ENCODE data around the gene FGD6. TPM values are rescaled to one million over a fixed set of nuclear protein-coding genes. Genes with fewer than 3 reads are reported as not detected.
"Not testable (repeated sequence)": the region's sequence is repeated elsewhere in the genome, so short reads cannot be mapped to it uniquely, and the experiment has no call there.

The FGD6 gene
- total and polyA plus RNA-seq, 4 experiments from 2014 or later: 0.16 to 0.70 (median 0.69) TPM; not detected in 1

- CTCF ChIA-PET (ENCODE audit: partially characterized antibody): no interaction called here
- POLR2A ChIA-PET (ENCODE audit: partially characterized antibody): no interaction called here
- DNase-seq: no peak
Observed at GRCh38 chr12:95142431-95143151, 74.7 kb downstream of the FGD6 start.

GRCh38 chr12:95141310-95141709, 76.0 kb downstream of the FGD6 start:
- H3K27ac ChIP-seq (ENCODE audit: low read depth, low read length): no peak overlapping the region
- H3K27me3 Mint-ChIP-seq: peaks cover 0 to 1% of the 10 kb centered on the region in 2 donors
- H3K4me3 ChIP-seq (ENCODE audit: low read length in 2 of 2): no peak overlapping the region
- no peaks in the 10 kb centered on the region for H3K27me3 ChIP-seq (ENCODE audit: insufficient read depth, low read length)
- no peaks in the 10 kb centered on the region for H3K36me3 ChIP-seq (ENCODE audit: insufficient read depth, low read length)
- ChIA-PET POLR2A (ENCODE audit: partially characterized antibody) (no interaction called here), CTCF (ENCODE audit: partially characterized antibody) (interaction anchor here (0.5 to 0.8 kb wide), 3 partner anchors 9 to 368 kb away, joined by 3 read pairs; no protein-coding TSS in a partner anchor)
- no peaks in the 10 kb centered on the region for H3K4me1 ChIP-seq (ENCODE audit: insufficient read depth, low read length)
- DNase-seq: no peak
- intact Hi-C loops (cut with micrococcal nuclease): no loop called here
- no peak overlapping the region for H3K4me3 Mint-ChIP-seq
- H3K36me3 Mint-ChIP-seq: no peaks in the 10 kb centered on the region
- no peaks in the 10 kb centered on the region for H3K9me3 ChIP-seq (ENCODE audit: control insufficient read depth in 1 of 2, low read length in 2 of 2)
- no peak overlapping the region for H3K27ac Mint-ChIP-seq
- H3K4me1 Mint-ChIP-seq: no peaks in the 10 kb centered on the region
- no peaks in the 10 kb centered on the region for H3K9me3 Mint-ChIP-seq

More at GRCh38 chr12:95142431-95143151, 74.7 kb downstream of the FGD6 start:
- Mint-ChIP-seq H3K9me3 (no peaks in the 10 kb centered on the region), H3K27me3 (peaks cover 0 to 1% of the 10 kb centered on the region in 2 donors), H3K4me3 (no peak overlapping the region), H3K27ac (no peak overlapping the region), H3K4me1 (no peaks in the 10 kb centered on the region), H3K36me3 (no peaks in the 10 kb centered on the region)
- H3K27ac ChIP-seq (ENCODE audit: low read depth, low read length): no peak overlapping the region
- intact Hi-C loops (cut with micrococcal nuclease): no loop called here
- no peaks in the 10 kb centered on the region for H3K36me3 ChIP-seq (ENCODE audit: insufficient read depth, low read length)
- no peaks in the 10 kb centered on the region for H3K4me1 ChIP-seq (ENCODE audit: insufficient read depth, low read length)
- H3K9me3 ChIP-seq (ENCODE audit: control insufficient read depth in 1 of 2, low read length in 2 of 2): no peaks in the 10 kb centered on the region
- no peak overlapping the region for H3K4me3 ChIP-seq (ENCODE audit: low read length in 2 of 2)
- no peaks in the 10 kb centered on the region for H3K27me3 ChIP-seq (ENCODE audit: insufficient read depth, low read length)

- H3K4me3 Mint-ChIP-seq; DNase-seq; H3K4me1 ChIP-seq (ENCODE audit: insufficient read depth, low read length); H3K36me3 Mint-ChIP-seq; H3K27ac ChIP-seq (ENCODE audit: low read depth, low read length); CTCF ChIA-PET (ENCODE audit: partially characterized antibody); H3K9me3 ChIP-seq (ENCODE audit: control insufficient read depth in 1 of 2, low read length in 2 of 2); H3K27me3 ChIP-seq (ENCODE audit: insufficient read depth, low read length); H3K27me3 Mint-ChIP-seq; H3K4me3 ChIP-seq (ENCODE audit: low read length in 2 of 2); POLR2A ChIA-PET (ENCODE audit: partially characterized antibody); H3K4me1 Mint-ChIP-seq; H3K27ac Mint-ChIP-seq; H3K9me3 Mint-ChIP-seq; H3K36me3 ChIP-seq (ENCODE audit: insufficient read depth, low read length); intact Hi-C loops (cut with micrococcal nuclease): not testable (repeated sequence)
Observed at GRCh38 chr12:95138031-95138430, 79.2 kb downstream of the FGD6 start.

GRCh38 chr12:95136598-95136997, 80.7 kb downstream of the FGD6 start:
- no peak overlapping the region for H3K4me3 ChIP-seq (ENCODE audit: low read length in 2 of 2)
- Mint-ChIP-seq H3K27ac (no peak overlapping the region), H3K4me3 (no peak overlapping the region), H3K36me3 (no peaks in the 10 kb centered on the region), H3K27me3 (peaks cover 0 to 1% of the 10 kb centered on the region in 2 donors), H3K9me3 (no peaks in the 10 kb centered on the region), H3K4me1 (no peaks in the 10 kb centered on the region)
- H3K36me3 ChIP-seq (ENCODE audit: insufficient read depth, low read length): no peaks in the 10 kb centered on the region
- H3K9me3 ChIP-seq (ENCODE audit: control insufficient read depth in 1 of 2, low read length in 2 of 2): no peaks in the 10 kb centered on the region
- POLR2A ChIA-PET (ENCODE audit: partially characterized antibody): no interaction called here
- DNase-seq: no peak
- intact Hi-C loops (cut with micrococcal nuclease): no loop called here
- no peak overlapping the region for H3K27ac ChIP-seq (ENCODE audit: low read depth, low read length)
- CTCF ChIA-PET (ENCODE audit: partially characterized antibody): no interaction called here
- H3K4me1 ChIP-seq (ENCODE audit: insufficient read depth, low read length): no peaks in the 10 kb centered on the region
- no peaks in the 10 kb centered on the region for H3K27me3 ChIP-seq (ENCODE audit: insufficient read depth, low read length)

GRCh38 chr12:95134085-95134484, 83.2 kb downstream of the FGD6 start:
- Mint-ChIP-seq H3K4me1 (no peaks in the 10 kb centered on the region), H3K27me3 (peaks cover 0 to 1% of the 10 kb centered on the region in 2 donors), H3K4me3 (no peak overlapping the region), H3K27ac (no peak overlapping the region), H3K9me3 (no peaks in the 10 kb centered on the region), H3K36me3 (no peaks in the 10 kb centered on the region)
- H3K36me3 ChIP-seq (ENCODE audit: insufficient read depth, low read length): no peaks in the 10 kb centered on the region
- no peaks in the 10 kb centered on the region for H3K27me3 ChIP-seq (ENCODE audit: insufficient read depth, low read length)
- intact Hi-C loops (cut with micrococcal nuclease): no loop called here
- H3K4me1 ChIP-seq (ENCODE audit: insufficient read depth, low read length): no peaks in the 10 kb centered on the region
- ChIA-PET POLR2A (ENCODE audit: partially characterized antibody) (no interaction called here), CTCF (ENCODE audit: partially characterized antibody) (interaction anchor here (0.5 to 1.1 kb wide), 3 partner anchors 17 to 400 kb away, joined by 3 read pairs; no protein-coding TSS in a partner anchor)
- no peak overlapping the region for H3K27ac ChIP-seq (ENCODE audit: low read depth, low read length)
- no peaks in the 10 kb centered on the region for H3K9me3 ChIP-seq (ENCODE audit: control insufficient read depth in 1 of 2, low read length in 2 of 2)
- DNase-seq: no peak
- no peak overlapping the region for H3K4me3 ChIP-seq (ENCODE audit: low read length in 2 of 2)

GRCh38 chr12:95131589-95132340, 85.5 kb downstream of the FGD6 start:
- Mint-ChIP-seq H3K4me3 (no peak overlapping the region), H3K27me3 (no peaks in the 10 kb centered on the region), H3K9me3 (no peaks in the 10 kb centered on the region), H3K27ac (no peak overlapping the region), H3K4me1 (no peaks in the 10 kb centered on the region), H3K36me3 (no peaks in the 10 kb centered on the region)
- no peak overlapping the region for H3K4me3 ChIP-seq (ENCODE audit: low read length in 2 of 2)
- intact Hi-C loops (cut with micrococcal nuclease): no loop called here
- no peaks in the 10 kb centered on the region for H3K4me1 ChIP-seq (ENCODE audit: insufficient read depth, low read length)
- no peak overlapping the region for H3K27ac ChIP-seq (ENCODE audit: low read depth, low read length)
- no peak for DNase-seq
- ChIA-PET CTCF (ENCODE audit: partially characterized antibody) (interaction anchor here (0.9 kb wide), 1 partner anchor 14 kb away, joined by 3 read pairs; no protein-coding TSS in a partner anchor), POLR2A (ENCODE audit: partially characterized antibody) (no interaction called here)
- H3K36me3 ChIP-seq (ENCODE audit: insufficient read depth, low read length): no peaks in the 10 kb centered on the region
- no peaks in the 10 kb centered on the region for H3K27me3 ChIP-seq (ENCODE audit: insufficient read depth, low read length)
- H3K9me3 ChIP-seq (ENCODE audit: control insufficient read depth in 1 of 2, low read length in 2 of 2): no peaks in the 10 kb centered on the region

GRCh38 chr12:95130096-95130495, 87.2 kb downstream of the FGD6 start:
- Histone ChIP-seq H3K9me3 (ENCODE audit: control insufficient read depth in 1 of 2, low read length in 2 of 2) (no peaks in the 10 kb centered on the region), H3K27me3 (ENCODE audit: insufficient read depth, low read length) (no peaks in the 10 kb centered on the region), H3K4me1 (ENCODE audit: insufficient read depth, low read length) (no peaks in the 10 kb centered on the region), H3K4me3 (ENCODE audit: low read length in 2 of 2) (no peak overlapping the region), H3K36me3 (ENCODE audit: insufficient read depth, low read length) (no peaks in the 10 kb centered on the region), H3K27ac (ENCODE audit: low read depth, low read length) (no peak overlapping the region)
- no peaks in the 10 kb centered on the region for H3K36me3 Mint-ChIP-seq
- no peak overlapping the region for H3K4me3 Mint-ChIP-seq
- no peaks in the 10 kb centered on the region for H3K4me1 Mint-ChIP-seq
- intact Hi-C loops (cut with micrococcal nuclease): no loop called here
- no peak for DNase-seq
- H3K27ac Mint-ChIP-seq: no peak overlapping the region
- no peaks in the 10 kb centered on the region for H3K27me3 Mint-ChIP-seq
- ChIA-PET CTCF (ENCODE audit: partially characterized antibody) (no interaction called here), POLR2A (ENCODE audit: partially characterized antibody) (no interaction called here)
- no peaks in the 10 kb centered on the region for H3K9me3 Mint-ChIP-seq
